Measurements from ENCODE around the gene GMDS. TPM values are rescaled to one million over a fixed set of nuclear protein-coding genes. Genes with fewer than 3 reads are reported as not detected.
"Not testable (repeated sequence)": the region's sequence is repeated elsewhere in the genome, so short reads cannot be mapped to it uniquely, and the experiment has no call there.

The GMDS gene
- total RNA-seq, 8 experiments from 2014 or later, result 4.5 to 61.7 (median 6.9) TPM

DNA sequence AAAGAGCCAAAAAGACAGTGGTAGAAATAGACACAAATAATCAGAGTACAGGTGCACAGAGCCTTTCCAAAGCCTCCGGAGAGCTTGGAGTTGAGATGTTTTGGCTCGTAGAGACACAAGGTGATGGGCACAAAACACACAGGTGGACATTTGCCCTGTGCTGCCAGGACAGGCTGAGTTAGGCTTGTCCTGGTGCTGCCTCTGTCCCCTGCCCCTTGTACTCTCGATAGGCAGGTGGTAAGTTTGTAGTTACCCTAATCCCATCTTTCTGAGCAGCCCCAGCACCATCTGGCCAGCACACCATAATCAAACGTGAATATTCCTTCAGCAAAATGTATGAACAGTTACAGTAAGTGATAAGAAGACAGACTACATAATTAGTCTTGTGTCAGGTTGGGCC lies 540.2 kb downstream of the GMDS start:
- Histone ChIP-seq H3K4me1 (replicated peaks in 1 of 2) (peaks cover 3 to 8% of the 10 kb centered on the region in 2 donors), H3K27ac (no peak overlapping the region), H3K4me3 (no peak overlapping the region)
- WGBS, 10 experiments, result 67 to 100% (median 89%) methylated on average over 1 to 3 of the region's 4 CpGs; no CpG with 5 or more reads in 3 of the 10 experiments
- in situ Hi-C loops (cut with MboI; ENCODE audit: low pct_unique_long_range_greater_than_20kb in 2 of 9, low sequenced_read_pairs in 9 of 9, unreplicated experiment in 9 of 9), result no loop called here
- ATAC-seq (replicated peaks in 6 of 8), result no peak

DNA sequence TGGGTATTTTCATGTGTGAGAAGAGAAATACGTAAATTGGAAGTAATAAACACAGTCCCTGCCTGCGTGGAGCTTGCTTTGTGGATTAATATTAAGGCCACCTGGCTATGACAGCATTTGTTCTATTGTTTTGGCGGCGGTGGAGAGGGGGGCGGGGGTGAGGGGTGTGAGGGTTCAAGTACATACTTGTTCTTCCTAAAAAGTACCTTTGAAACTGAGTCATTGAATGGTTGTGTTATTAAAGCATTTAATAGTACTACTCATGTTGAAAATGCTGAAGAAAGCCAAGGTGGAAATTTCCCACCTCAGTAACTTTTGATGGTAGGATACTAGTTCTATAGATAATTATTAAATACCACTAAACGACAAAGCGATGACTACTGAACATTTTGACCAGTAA lies 540.7 kb downstream of the GMDS start:
- Histone ChIP-seq H3K27ac (no peak overlapping the region), H3K4me3 (no peak overlapping the region), H3K4me1 (replicated peaks in 1 of 2) (peaks cover 3 to 8% of the 10 kb centered on the region in 2 donors)
- no peak for ATAC-seq (replicated peaks in 6 of 8)
- in situ Hi-C loops (cut with MboI; ENCODE audit: low pct_unique_long_range_greater_than_20kb in 2 of 9, low sequenced_read_pairs in 9 of 9, unreplicated experiment in 9 of 9), result no loop called here
- WGBS, 10 experiments, result 29 to 100% (median 73%) methylated on average over 1 to 4 of the region's 7 CpGs; no CpG with 5 or more reads in 4 of the 10 experiments

DNA sequence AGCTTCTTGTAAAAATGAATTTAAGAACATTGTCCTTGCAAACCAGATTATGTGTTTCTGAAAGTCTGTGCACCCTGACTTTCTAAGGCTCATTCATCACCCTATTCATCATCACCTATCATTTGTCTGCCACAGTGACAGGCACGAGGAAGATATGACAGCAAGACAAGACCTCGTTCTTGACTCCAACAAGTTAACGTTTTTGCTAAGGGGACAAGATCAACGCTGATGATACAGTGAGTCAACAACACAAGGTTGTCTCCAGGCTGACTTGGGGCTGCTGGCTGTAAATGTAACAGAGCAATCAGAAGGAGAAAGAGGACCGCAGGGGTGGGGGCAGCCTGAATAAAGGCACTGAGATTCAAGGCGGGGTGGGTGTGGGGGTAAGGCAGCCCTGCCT lies 541.5 kb downstream of the GMDS start:
- no peak overlapping the region for H3K27ac ChIP-seq
- 50 to 100% (median 85%) methylated on average over 1 to 4 of the region's 6 CpGs; no CpG with 5 or more reads in 2 of the 10 experiments for WGBS, 10 experiments
- no peak overlapping the region for H3K4me3 ChIP-seq
- no peak for ATAC-seq (replicated peaks in 6 of 8)
- in situ Hi-C loops (cut with MboI; ENCODE audit: low pct_unique_long_range_greater_than_20kb in 2 of 9, low sequenced_read_pairs in 9 of 9, unreplicated experiment in 9 of 9), result no loop called here
- peaks cover 3 to 8% of the 10 kb centered on the region in 2 donors for H3K4me1 ChIP-seq (replicated peaks in 1 of 2)

DNA sequence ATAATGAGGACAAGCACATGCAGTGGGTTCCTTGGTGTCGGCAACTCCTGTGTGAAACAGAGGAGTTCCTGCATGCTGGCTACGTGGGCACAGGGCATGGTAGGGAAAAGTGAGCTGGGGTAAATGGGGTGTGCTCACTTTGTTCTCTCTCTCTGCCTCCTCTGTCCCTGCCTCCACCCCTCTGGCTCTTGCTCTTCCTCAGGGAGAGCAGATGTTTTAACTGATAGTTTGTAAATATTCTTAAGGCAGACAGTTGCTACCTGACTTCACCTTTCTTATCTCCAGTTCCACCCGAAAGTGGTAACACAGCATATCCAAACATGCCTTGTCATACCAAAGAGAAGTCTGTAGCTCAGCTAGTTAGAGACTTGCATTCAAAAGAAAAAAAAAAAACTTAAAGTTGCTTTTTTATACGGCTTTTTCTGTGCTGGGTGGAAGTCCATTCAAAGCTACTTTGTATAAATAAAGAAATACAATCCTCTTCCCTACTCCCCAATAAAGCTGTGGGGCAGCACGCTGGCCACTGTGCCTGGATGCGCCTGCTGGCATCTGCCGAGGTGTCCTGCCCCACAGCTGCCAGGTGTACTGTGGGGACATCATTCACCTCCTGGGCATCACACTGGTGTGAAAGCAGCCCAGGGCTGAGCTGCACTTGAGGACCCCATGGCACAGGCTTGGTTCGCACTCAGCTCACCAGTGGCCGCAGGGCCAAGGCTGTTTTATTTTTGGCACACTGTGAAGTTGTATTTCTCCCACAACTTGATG lies 542.1 kb downstream of the GMDS start:
- in situ Hi-C loops (cut with MboI; ENCODE audit: low pct_unique_long_range_greater_than_20kb in 2 of 9, low sequenced_read_pairs in 9 of 9, unreplicated experiment in 9 of 9), result no loop called here
- WGBS, 10 experiments, result 40 to 94% (median 80%) methylated on average over 1 to 6 of the region's 9 CpGs

DNA sequence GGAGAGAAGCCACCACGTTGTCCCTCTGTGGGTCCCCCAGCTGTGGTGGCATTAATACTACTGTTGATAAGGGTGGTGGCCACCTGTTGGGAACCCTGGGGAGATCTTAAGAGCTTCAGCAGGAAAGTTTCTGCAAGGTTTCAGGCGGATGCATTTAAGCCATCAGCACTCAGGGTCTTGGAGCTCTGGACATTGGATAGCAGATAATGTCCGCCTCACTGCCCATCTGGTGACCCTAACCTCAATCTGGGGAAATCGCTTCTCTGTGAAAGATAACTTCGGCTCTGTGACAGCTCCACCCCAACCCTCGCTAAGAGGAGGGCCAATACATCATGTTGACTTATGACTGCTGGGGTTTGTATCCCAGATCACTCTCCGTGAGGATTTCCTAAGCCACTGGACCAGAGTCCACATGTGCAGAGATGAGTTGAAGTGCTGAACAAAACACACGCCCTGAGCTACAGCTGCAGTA lies 542.8 kb downstream of the GMDS start:
- no peak overlapping the region for H3K4me3 ChIP-seq
- in situ Hi-C loops (cut with MboI; ENCODE audit: low pct_unique_long_range_greater_than_20kb in 2 of 9, low sequenced_read_pairs in 9 of 9, unreplicated experiment in 9 of 9), result no loop called here
- WGBS, 10 experiments, result 40 to 92% (median 68%) methylated on average over 2 to 8 of the region's 8 CpGs; no CpG with 5 or more reads in 3 of the 10 experiments
- H3K27ac ChIP-seq, result no peak overlapping the region
- H3K4me1 ChIP-seq (replicated peaks in 1 of 2), result peaks cover 3 to 8% of the 10 kb centered on the region in 2 donors
- peak in 3 of 8 experiments; percentile 13 to 54 (median 52) for ATAC-seq (replicated peaks in 6 of 8)

More for the DNA sequence above, 542.1 kb downstream of the GMDS start:
- peaks cover 3 to 8% of the 10 kb centered on the region in 2 donors for H3K4me1 ChIP-seq (replicated peaks in 1 of 2)
- no peak overlapping the region for H3K4me3 ChIP-seq
- no peak for ATAC-seq (replicated peaks in 6 of 8)
- H3K27ac ChIP-seq, result no peak overlapping the region

DNA sequence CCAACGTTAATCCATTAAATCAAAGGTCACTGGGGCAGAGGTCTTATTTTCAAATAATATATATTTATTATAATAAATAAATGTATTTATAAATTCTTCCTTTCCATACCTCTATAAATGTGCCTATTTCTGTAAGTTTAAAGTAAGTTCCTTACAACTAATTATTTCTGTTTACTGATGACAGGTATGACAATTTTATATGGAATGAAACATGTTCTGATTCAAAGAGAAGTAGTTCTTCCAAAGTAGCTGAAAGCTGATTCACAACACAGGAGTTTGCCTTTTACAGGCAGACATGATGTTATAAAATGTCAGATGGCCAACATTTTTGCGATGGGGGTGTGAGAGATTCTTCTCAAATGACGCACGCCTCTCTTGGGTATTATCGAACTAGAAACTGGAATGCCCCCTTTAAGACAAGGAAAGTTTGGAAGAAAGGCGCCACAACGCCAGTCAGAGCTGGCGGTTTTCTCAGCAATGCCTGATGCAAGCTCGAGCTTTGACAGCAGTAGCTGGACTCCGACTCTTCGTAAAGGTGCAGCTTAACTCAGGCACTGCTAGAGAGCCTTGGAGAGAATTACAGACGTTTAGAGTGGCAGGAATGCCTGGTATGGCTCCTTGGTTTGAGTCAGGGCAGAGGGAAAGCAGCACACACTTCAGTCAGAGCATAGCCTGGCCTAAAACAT lies 543.6 kb downstream of the GMDS start:
- peak in 3 of 8 experiments; percentile 47 to 75 (median 64) for ATAC-seq (replicated peaks in 6 of 8)
- Histone ChIP-seq H3K4me3 (no peak overlapping the region), H3K27ac (no peak overlapping the region), H3K4me1 (replicated peaks in 1 of 2) (peaks cover 3 to 8% of the 10 kb centered on the region in 2 donors)
- in situ Hi-C loops (cut with MboI; ENCODE audit: low pct_unique_long_range_greater_than_20kb in 2 of 9, low sequenced_read_pairs in 9 of 9, unreplicated experiment in 9 of 9), result no loop called here
- 0 to 100% (median 81%) methylated on average over 1 to 11 of the region's 12 CpGs for WGBS, 10 experiments

DNA sequence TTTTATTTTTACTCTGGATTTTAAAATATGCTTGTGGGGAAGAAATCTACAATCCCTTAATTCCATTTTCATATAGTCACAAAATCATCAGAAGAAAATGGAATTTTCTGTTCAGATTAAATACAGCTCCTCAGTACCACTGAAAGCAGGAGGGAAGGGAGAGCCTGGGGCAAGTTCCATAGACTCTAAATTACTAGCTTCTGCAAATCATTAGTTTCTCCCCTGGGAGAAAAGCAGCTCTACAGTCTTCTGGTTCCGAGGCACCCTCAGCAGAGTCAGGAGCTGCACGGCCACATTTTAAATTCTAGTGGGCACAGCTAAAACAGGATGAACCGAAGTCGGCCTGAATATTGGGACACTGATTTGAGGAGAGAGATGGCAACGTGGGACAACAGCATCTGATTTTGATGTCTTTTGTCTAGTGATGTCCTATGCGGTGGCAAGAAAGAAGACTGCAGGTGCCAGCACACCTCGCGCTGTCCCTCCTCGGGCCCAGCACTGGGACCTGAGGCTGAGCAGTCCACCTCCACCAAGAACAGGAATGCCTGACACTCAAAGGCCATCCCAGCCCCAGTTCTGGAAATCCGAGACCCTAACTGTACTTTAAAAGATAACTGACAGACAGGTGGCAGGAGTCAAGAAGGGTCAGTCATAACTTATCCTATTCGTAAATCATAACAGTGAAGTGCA lies 545.0 kb downstream of the GMDS start:
- WGBS, 10 experiments, result 80 to 100% (median 93%) methylated on average over 1 to 5 of the region's 11 CpGs; no CpG with 5 or more reads in 3 of the 10 experiments
- no peak for ATAC-seq (replicated peaks in 6 of 8)
- in situ Hi-C loops (cut with MboI; ENCODE audit: low pct_unique_long_range_greater_than_20kb in 2 of 9, low sequenced_read_pairs in 9 of 9, unreplicated experiment in 9 of 9), result no loop called here
- H3K27ac ChIP-seq, result no peak overlapping the region
- peaks cover 3 to 9% of the 10 kb centered on the region in 2 donors for H3K4me1 ChIP-seq (replicated peaks in 1 of 2)
- H3K4me3 ChIP-seq, result no peak overlapping the region

DNA sequence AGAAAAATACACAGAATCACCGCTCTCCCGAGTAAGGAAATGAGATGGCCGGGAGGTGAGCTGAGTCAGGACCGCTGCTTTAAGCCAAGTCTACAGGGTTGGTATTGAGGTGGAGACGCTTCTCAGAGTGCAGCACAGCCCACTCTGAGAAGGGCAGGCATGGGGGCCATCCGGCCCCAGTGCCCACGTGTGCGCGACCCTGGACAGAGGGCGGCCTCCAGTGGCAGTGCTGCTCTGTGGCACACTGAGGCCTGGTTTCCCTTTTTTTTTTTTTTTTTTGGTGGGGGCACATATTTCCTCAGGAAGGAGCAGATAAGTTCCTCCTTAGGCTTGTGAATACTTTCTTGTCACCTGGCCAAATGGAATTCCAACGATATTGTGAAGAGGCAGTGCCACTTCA lies 546.9 kb downstream of the GMDS start:
- Histone ChIP-seq H3K27ac (no peak overlapping the region), H3K4me3 (no peak overlapping the region), H3K4me1 (replicated peaks in 1 of 2) (peaks cover 3 to 12% of the 10 kb centered on the region in 2 donors)
- 93 to 100% (median 100%) methylated on average over 4 to 8 of the region's 11 CpGs; no CpG with 5 or more reads in 7 of the 10 experiments for WGBS, 10 experiments
- in situ Hi-C loops (cut with MboI; ENCODE audit: low pct_unique_long_range_greater_than_20kb in 2 of 9, low sequenced_read_pairs in 9 of 9, unreplicated experiment in 9 of 9), result no loop called here
- no peak for ATAC-seq (replicated peaks in 6 of 8)

DNA sequence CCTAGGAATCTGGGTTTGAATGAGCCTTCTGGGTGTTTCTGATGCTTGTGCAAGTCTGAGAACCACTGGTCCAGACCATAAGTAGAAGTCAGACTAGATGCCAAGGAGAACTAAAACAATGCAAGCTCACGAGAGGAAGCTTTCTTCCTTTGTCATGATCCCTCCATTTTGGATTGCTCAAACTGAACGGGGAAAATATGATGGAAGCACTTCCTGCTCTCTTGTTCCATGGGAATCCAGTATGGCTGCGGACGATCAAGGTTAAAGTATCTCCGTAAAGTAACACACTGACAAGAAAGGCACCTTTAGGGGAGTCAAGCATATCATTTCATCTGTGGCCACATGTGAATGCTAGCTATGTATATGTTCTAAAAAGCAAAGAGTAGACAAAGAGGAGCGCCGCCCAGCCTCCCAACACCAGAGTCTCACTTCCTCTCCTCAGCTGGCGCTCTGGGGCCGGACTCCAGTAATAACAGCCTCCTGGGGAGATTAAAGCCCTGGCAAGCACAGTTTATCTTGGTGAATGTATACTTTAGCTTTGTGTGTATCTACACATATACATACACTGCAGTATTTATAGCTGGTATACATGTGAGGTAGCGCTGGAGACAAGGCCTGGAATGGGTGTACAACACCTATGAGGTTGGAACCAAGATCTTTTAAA lies 547.6 kb downstream of the GMDS start:
- no peak for ATAC-seq (replicated peaks in 6 of 8)
- 71 to 100% (median 93%) methylated on average over 1 to 8 of the region's 10 CpGs for WGBS, 10 experiments
- Histone ChIP-seq H3K27ac (no peak overlapping the region), H3K4me1 (replicated peaks in 1 of 2) (peaks cover 2 to 9% of the 10 kb centered on the region in 2 donors), H3K4me3 (no peak overlapping the region)
- in situ Hi-C loops (cut with MboI; ENCODE audit: low pct_unique_long_range_greater_than_20kb in 2 of 9, low sequenced_read_pairs in 9 of 9, unreplicated experiment in 9 of 9), result no loop called here

DNA sequence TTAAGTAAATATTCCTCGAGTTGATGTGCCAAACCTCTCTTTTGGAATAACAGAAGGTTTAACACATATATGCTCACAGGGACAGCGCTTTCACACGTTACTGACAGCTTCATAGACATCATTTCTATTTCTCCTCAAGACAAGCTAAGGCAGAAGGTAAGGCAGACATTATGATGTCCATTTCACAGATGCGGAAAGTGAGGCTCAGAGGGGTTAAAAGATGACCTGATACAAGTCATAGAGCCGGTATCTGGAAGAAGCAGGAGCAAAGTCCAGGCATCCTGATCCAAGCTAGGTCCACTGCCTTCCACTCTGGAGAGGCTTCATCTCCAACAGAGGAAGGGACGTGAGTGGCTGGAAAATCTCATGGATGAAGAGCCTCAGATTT lies 548.9 kb downstream of the GMDS start:
- ATAC-seq (replicated peaks in 6 of 8), result no peak
- Histone ChIP-seq H3K27ac (no peak overlapping the region), H3K4me1 (replicated peaks in 1 of 2) (peaks cover 0 to 4% of the 10 kb centered on the region in 2 donors), H3K4me3 (no peak overlapping the region)
- WGBS, 10 experiments, result 20 to 100% (median 92%) methylated on average over 1 to 6 of the region's 6 CpGs; no CpG with 5 or more reads in 1 of the 10 experiments
- in situ Hi-C loops (cut with MboI; ENCODE audit: low pct_unique_long_range_greater_than_20kb in 2 of 9, low sequenced_read_pairs in 9 of 9, unreplicated experiment in 9 of 9), result no loop called here

DNA sequence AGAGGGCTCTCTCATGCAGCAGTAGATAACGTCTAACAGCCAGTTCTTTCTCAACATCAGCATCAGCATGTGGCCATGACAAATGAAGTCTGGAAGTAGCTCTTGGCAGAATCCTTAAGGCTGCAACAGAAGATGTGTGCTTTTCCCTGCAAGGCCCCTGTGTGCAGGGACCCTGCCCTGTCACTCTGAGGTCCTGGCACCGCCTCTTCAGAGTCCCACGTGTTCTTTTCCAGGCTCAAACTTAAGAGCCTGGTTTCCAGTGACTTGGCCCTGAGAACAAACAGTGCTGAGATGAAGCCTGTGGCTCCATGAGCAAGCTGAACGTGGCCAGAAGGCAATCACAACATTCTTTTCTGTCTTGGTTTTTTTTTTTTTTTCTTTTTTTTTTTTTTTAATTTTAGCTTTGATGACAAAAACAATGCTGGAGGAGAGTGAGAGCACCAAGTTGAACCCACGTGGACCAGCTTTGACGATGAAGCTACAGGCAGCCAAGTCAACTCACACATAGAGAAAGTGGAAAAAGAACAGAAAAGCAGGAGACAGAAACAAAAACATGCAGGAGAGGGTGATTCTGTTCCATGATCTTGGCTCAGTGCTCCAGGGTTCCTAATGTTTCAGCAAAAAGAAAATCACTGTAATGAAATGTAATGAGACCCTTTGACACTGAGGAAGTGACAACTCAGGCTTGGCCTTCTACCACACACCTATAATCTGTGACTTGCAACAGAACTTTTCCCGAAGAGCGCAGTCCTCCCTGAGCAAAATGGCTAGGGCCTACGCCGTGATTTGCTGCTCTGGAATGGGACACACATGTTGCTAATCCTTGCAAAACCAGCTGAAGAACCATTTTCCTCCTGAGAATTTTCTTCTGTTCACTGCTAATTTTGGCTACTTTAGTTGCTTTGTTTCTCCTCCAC lies 549.6 kb downstream of the GMDS start:
- no peak overlapping the region for H3K4me3 ChIP-seq
- WGBS, 10 experiments, result 35 to 100% (median 85%) methylated on average over 2 to 10 of the region's 10 CpGs; no CpG with 5 or more reads in 1 of the 10 experiments
- H3K27ac ChIP-seq, result no peak overlapping the region
- no peak for ATAC-seq (replicated peaks in 6 of 8)
- in situ Hi-C loops (cut with MboI; ENCODE audit: low pct_unique_long_range_greater_than_20kb in 2 of 9, low sequenced_read_pairs in 9 of 9, unreplicated experiment in 9 of 9), result no loop called here
- peaks cover 0 to 4% of the 10 kb centered on the region in 2 donors for H3K4me1 ChIP-seq (replicated peaks in 1 of 2)

DNA sequence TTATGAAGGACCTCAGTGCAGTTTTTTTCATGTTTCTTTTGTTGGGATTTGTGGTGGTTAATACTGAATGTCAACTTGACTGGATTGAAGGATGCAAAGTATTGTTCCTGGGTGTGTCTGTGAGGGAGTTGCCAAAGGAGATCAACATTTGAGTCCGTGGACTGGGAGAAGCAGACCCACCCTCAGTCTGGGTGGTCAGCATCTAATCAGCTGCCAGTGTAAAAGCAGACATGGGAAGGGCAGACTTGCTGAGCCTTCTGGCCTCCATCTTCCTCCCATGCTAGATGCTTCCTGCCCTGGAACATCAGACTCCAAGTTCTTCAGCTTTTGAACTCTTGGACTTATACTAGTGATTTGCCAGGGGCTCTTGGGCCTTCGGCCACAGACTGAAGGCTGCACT lies 553.6 kb downstream of the GMDS start:
- H3K4me3 ChIP-seq; in situ Hi-C loops (cut with MboI; ENCODE audit: low pct_unique_long_range_greater_than_20kb in 2 of 9, low sequenced_read_pairs in 9 of 9, unreplicated experiment in 9 of 9); ATAC-seq (replicated peaks in 6 of 8); H3K27ac ChIP-seq; H3K4me1 ChIP-seq (replicated peaks in 1 of 2): not testable (repeated sequence)
- WGBS, 10 experiments, result 0 to 100% (median 81%) methylated on average over 1 to 2 of the region's 2 CpGs; no CpG with 5 or more reads in 4 of the 10 experiments

Measured in motor neuron (in vitro differentiated cells).